Measurements from ENCODE around the gene NAE1. TPM values are rescaled to one million over a fixed set of nuclear protein-coding genes. Genes with fewer than 3 reads are reported as not detected.

NAE1 gene
- total RNA-seq, 1 experiment from 2014 or later = 129 TPM

GRCh38 chr16:66800856-66801255 lies 29.9 kb downstream of the NAE1 start:
- Mint-ChIP-seq H3K4me3 (no peak overlapping the region), H3K9me3 (no peaks in the 10 kb centered on the region), H3K27ac (no peak overlapping the region), H3K4me1 (no peaks in the 10 kb centered on the region), H3K36me3 (peaks cover 25% of the 10 kb centered on the region), H3K27me3 (ENCODE audit: low read depth) (no peaks in the 10 kb centered on the region)
- ATAC-seq (no peak; the same call in none of the 2 replicates), DNase-seq (ENCODE audit: low spot score) (no peak)
- CTCF ChIA-PET = interaction anchor here (2.1 kb wide), 1 partner anchor 30 kb away, joined by 9 read pairs; the partner anchor contains the start of gene NAE1
- TF ChIP-seq, protein P1, sequence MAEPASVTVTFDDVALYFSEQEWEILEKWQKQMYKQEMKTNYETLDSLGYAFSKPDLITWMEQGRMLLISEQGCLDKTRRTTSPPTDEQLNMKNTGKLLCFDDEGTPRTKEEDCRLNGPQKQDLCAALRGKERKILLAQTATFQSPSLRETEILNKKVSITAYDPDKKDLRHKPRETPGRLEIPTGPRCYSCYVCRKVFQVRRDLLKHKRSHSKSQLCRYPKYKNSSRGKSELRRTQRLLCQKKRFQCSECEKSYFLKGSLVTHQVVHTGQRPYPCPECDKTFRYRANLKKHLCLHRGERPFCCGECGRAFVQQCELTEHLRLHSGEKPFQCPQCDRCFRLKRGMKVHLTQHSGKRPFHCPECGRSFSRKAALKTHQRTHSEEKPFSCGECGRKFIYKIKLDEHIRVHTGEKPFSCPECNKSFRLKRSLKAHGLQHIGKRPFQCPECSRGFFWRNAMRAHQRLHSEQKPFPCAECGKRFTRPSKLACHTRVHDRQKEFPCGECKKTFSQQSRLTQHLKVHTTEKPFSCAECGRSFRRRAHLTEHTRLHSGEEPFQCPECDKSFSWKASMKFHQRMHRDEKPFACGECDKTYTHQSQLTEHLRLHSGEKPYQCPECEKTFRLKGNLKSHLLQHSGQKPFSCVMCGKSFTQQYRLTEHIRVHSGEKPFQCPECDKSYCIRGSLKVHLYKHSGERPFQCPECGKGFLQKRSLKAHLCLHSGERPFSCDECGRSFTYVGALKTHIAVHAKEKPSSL (CRISPR knock-in tag; conservative IDR thresholded peaks at IDR 0.05) = no peak
- TF ChIP-seq ZNF317 (CRISPR knock-in tag; IDR thresholded peaks at IDR 0.05; ENCODE audit: borderline replicate concordance, low read depth) (no peak), NR1H2 (CRISPR knock-in tag; IDR thresholded peaks at IDR 0.05) (no peak), ZNF423 (CRISPR knock-in tag; IDR thresholded peaks at IDR 0.05) (no peak), TEAD1 (CRISPR knock-in tag; IDR thresholded peaks at IDR 0.05) (no peak), FOXP1 (CRISPR knock-in tag; IDR thresholded peaks at IDR 0.05; ENCODE audit: borderline replicate concordance) (no peak), ZNF671 (CRISPR knock-in tag; IDR thresholded peaks at IDR 0.05) (no peak), SOX15 (CRISPR knock-in tag; IDR thresholded peaks at IDR 0.05) (no peak), ERG (CRISPR knock-in tag; IDR thresholded peaks at IDR 0.05) (no peak), NFE2L1 (CRISPR knock-in tag; IDR thresholded peaks at IDR 0.05) (no peak), FOXK1 (CRISPR knock-in tag; IDR thresholded peaks at IDR 0.05) (no peak), RELA (CRISPR knock-in tag; IDR thresholded peaks at IDR 0.05; ENCODE audit: borderline replicate concordance) (no peak), IRF2 (CRISPR knock-in tag; IDR thresholded peaks at IDR 0.05; ENCODE audit: borderline replicate concordance, low read depth) (no peak), EMX1 (CRISPR knock-in tag; IDR thresholded peaks at IDR 0.05) (no peak), ATF1 (CRISPR knock-in tag; IDR thresholded peaks at IDR 0.05) (no peak), ZNF219 (CRISPR knock-in tag; IDR thresholded peaks at IDR 0.05; ENCODE audit: borderline replicate concordance) (no peak), ESRRA (CRISPR knock-in tag; IDR thresholded peaks at IDR 0.05; ENCODE audit: borderline replicate concordance) (no peak), TCF7 (CRISPR knock-in tag; IDR thresholded peaks at IDR 0.05; ENCODE audit: low read depth) (no peak)
- TF ChIP-seq, protein P2, sequence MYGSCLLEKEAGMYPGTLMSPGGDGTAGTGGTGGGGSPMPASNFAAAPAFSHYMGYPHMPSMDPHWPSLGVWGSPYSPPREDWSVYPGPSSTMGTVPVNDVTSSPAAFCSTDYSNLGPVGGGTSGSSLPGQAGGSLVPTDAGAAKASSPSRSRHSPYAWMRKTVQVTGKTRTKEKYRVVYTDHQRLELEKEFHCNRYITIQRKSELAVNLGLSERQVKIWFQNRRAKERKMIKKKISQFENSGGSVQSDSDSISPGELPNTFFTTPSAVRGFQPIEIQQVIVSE (CRISPR knock-in tag; IDR thresholded peaks at IDR 0.05; ENCODE audit: borderline replicate concordance) = no peak
- POLR2A ChIA-PET = interaction anchor here (1.1 kb wide), 1 partner anchor 30 kb away, joined by 3 read pairs; the partner anchor contains the start of gene NAE1

- DNase-seq (ENCODE audit: low spot score) (no peak), ATAC-seq (no peak)
- H3K4me3 Mint-ChIP-seq = no peak overlapping the region
- ChIA-PET CTCF (no interaction called here), POLR2A (no interaction called here)
- H3K27me3 Mint-ChIP-seq (ENCODE audit: low read depth) = no peaks in the 10 kb centered on the region; the same call in 1 of the 2 replicates
- no peaks in the 10 kb centered on the region for H3K36me3 Mint-ChIP-seq
- H3K27ac Mint-ChIP-seq = no peak overlapping the region
- H3K4me1 Mint-ChIP-seq = no peaks in the 10 kb centered on the region
- H3K9me3 Mint-ChIP-seq = no peaks in the 10 kb centered on the region
- TF ChIP-seq NR1H2 (CRISPR knock-in tag; IDR thresholded peaks at IDR 0.05) = no peak
- TF ChIP-seq USF2 (CRISPR knock-in tag; IDR thresholded peaks at IDR 0.05) = no peak
- TF ChIP-seq GTF2I (CRISPR knock-in tag; conservative IDR thresholded peaks at IDR 0.05) = no peak
- no peak for TF ChIP-seq ATF1 (CRISPR knock-in tag; IDR thresholded peaks at IDR 0.05)
- no peak for TF ChIP-seq ZNF423 (CRISPR knock-in tag; IDR thresholded peaks at IDR 0.05)
- TF ChIP-seq ZNF138 (CRISPR knock-in tag; conservative IDR thresholded peaks at IDR 0.05) = no peak
- TF ChIP-seq NFYB (CRISPR knock-in tag; conservative IDR thresholded peaks at IDR 0.05; ENCODE audit: low read depth) = no peak
- TF ChIP-seq TEAD1 (CRISPR knock-in tag; IDR thresholded peaks at IDR 0.05) = no peak
- TF ChIP-seq ZNF263 (CRISPR knock-in tag; IDR thresholded peaks at IDR 0.05; ENCODE audit: low read depth) = no peak
- TF ChIP-seq, protein P3, sequence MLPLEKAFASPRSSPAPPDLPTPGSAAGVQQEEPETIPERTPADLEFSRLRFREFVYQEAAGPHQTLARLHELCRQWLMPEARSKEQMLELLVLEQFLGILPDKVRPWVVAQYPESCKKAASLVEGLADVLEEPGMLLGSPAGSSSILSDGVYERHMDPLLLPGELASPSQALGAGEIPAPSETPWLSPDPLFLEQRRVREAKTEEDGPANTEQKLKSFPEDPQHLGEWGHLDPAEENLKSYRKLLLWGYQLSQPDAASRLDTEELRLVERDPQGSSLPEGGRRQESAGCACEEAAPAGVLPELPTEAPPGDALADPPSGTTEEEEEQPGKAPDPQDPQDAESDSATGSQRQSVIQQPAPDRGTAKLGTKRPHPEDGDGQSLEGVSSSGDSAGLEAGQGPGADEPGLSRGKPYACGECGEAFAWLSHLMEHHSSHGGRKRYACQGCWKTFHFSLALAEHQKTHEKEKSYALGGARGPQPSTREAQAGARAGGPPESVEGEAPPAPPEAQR (CRISPR knock-in tag; IDR thresholded peaks at IDR 0.05) = no peak
- TF ChIP-seq ZNF416 (CRISPR knock-in tag; IDR thresholded peaks at IDR 0.05) = no peak
- TF ChIP-seq, protein P4, sequence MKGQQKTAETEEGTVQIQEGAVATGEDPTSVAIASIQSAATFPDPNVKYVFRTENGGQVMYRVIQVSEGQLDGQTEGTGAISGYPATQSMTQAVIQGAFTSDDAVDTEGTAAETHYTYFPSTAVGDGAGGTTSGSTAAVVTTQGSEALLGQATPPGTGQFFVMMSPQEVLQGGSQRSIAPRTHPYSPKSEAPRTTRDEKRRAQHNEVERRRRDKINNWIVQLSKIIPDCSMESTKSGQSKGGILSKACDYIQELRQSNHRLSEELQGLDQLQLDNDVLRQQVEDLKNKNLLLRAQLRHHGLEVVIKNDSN (CRISPR knock-in tag; IDR thresholded peaks at IDR 0.05) = no peak
- TF ChIP-seq HMGA2 (CRISPR knock-in tag; IDR thresholded peaks at IDR 0.05) = no peak
These were observed 32.6 kb downstream of the NAE1 start for GRCh38 chr16:66798161-66798560.
